Stimulated activated CD4-positive, alpha-beta T cell treated with anti-CD3 and anti-CD28 coated beads, Interleukin-12 subunit alpha, Interleukin-12 subunit beta, amount 100 ng/mL, for 24 hours (primary cell): ENCODE data around the gene TLN1.

ENCODE experiments used
- DNase-seq, 2 experiments: peaks; one replicate each; pipeline ENCODE4 v3.0.0-alpha.2; 2020; ENCODE audit warnings: low read depth in 2 of 2

The TLN1 gene

DNA sequence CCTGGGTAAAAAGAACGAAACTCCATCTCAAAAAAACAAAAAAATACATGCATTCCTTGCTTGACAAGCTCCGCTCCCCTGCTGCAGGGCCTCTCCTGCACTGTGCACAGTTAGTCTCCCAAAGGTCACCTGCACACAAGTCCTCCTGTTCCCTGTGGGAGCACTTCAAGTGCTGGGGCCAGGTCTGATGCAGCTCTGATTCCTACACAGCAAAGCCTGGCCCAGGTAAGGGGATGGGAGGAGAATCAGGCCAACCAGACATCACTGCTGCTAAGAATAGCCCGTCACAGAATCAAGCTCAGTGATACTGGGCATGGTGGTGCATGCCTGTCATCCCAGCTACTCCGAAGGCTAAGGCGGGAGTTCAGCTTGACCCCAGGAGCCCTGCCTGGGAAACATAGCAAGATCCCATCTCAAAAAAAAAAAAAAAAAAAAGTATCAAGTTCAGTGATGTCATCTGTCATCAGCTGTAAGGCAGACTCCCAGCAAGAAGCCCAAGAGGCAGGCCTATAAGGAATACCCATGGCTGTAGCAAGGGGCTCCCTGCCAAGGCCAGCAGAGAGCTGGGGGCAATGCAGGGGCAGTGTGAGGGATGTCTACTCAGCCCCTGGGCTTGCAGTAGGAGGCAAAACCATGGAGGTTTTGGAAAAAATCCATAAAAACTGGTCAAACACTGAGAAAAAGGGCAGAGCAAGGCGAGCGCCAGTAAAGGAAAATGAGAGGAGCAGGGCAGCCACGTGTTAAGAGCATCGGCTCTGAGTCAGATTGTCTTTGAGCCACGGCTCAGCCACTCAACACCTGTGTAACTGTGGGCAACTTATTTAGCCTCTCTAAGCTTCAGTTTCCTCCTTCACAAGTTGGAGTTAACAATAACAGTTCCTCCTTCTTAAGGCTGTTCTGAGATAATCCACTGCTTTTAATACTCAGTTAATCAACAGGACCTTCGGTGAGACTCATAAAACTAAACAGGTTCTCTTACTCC, 45.5 kb downstream of the TLN1 start:
- no peak for DNase-seq

DNA sequence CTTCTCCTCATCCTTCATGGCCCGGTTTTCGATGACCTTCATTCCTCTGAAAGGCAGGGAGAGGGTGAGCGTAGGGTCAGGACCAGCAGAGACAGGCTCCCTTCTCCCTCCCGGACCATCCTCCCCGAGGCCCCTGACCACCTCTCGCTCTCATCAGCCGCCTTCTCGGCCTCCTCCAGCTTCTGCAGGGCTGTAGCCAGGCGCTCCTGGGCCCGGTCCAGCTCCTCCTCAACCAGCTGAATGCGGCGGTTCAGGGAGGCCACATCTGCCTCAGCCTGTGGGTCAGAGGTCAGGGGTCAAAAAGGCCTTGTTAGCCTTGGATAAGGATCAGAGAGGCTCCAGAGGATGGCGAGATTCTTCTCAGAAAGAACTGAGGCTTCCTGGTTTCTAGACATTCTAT, 46.5 kb downstream of the TLN1 start:
- DNase-seq: no peak

DNA sequence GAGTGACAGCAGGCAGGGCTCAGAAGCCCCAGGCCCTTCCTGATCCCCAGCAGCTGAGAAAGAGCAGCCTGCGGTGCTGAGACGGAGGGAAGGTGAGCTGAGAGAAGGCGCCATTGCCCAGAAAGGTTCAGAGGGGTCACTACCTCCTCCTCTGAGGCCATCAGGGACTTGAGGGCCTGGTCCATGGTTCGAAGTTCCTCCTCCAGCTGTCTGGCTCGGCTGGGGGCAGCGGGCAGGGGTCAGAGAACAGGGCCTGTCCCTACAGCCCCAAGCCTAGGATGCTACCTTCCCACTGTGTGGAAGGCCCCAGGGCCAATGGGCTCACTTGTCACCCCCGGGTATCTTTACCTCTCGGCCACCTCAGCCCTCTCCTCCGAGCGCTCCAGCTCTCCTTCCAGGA, 47.1 kb downstream of the TLN1 start:
- DNase-seq: no peak

DNA sequence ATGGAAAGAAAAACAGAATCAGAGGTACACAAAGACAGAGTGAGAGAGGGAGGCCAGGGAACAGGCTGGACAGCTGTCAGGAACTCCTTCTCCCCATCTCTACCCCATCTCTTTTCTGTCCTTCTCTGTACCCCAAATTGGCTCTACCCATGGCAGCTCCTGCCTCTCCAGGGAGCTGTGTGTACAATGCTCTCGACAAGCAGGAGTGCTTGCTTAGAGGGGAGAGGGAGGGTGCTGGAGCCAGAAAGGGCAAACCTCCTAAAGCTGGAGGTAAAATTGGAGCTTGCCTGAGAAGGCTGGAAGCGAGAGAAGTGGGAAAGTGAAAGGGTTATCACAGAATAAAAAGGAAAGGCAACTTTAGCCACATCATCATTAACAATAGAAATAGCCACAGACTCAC, 48.7 kb downstream of the TLN1 start:
- DNase-seq: no peak

DNA sequence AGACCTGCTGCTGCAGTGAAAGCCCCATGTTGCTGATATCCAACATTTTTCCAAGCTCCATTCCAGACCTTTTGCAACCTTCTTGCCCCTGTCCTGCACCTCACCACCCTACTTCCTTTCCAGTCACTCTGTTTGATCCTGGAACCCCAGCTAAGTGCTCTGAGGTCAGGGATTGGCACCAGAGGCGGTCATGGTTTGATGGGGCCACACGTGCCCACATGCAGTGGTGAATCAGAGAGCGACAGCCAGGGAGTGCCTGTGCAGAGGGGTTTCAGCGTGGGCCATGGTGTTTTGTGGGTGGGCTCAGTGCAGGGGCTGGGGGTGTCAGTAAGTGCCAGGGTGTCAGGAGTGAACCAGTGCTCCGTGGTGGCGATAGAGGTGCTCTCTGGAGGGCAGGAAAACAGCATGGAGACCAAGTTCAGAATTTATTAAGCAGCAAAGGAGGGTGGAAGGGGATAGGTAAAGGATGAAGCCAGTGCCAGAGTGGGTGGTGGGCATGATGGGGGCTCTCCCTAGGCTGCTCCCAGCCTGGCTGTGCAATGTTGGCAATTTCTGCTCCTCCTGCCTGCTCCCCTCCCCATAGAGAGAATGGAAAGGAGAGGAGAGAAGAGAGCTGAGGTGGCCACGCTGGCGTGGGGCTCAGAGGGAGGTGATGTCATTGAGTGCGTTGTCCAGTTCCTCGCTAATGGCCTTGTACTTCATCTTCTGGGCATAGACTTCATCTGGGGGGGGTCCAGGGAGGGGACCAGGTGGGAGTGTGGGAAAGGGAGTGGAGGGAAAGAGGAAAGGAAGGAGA, 49.3 kb downstream of the TLN1 start:
- no peak for DNase-seq

DNA sequence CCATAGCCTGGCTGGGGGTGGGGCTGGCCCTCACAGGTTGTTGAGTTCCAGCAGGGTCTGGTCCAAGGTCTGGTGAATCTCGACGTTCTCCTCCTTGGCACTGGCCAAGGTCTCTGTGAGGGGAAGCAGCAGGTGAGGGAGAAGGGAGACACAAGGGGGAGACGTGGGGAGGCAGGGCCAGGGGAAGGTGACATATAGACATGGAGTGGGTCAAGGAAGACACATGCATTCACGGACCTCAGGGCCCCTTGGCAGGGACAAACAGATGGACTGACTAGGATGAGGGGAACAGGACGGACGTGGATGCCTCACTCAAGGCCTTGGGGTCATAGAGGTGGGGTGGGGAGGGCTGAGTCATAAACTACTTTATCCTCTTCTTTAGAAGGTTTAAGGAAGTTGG, 49.9 kb downstream of the TLN1 start:
- DNase-seq: no peak

DNA sequence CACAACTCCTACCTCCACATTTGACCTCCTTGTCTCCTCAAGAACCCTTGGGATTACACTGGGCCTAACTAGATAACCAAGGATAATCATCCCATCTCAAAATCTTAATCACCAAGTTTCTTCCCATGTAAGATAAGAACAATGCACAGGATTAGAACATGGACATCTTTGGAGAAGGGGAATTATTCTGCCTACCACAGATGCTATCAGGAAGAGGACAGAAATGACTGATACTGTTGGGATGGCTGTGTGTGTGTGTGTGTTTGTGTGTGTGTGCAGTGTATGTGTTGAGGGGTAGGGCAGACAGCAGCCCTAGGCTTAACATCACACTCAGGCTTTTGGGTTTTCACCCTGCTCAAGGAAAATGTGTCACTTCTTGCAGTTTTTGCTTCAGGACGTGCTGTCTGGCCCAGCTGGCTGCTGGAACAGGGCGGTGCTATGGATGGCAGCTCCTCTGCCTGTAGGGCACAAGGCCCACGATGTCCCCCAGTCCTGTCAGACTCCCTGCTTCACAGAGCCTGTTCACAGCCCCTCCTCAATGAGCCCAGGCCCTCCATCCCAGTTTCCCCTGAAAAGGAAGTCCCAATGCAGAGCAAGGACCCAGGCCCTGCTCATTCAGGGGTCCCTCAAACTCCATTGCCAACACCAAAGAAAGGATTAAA, 50.5 kb downstream of the TLN1 start:
- DNase-seq: no peak

DNA sequence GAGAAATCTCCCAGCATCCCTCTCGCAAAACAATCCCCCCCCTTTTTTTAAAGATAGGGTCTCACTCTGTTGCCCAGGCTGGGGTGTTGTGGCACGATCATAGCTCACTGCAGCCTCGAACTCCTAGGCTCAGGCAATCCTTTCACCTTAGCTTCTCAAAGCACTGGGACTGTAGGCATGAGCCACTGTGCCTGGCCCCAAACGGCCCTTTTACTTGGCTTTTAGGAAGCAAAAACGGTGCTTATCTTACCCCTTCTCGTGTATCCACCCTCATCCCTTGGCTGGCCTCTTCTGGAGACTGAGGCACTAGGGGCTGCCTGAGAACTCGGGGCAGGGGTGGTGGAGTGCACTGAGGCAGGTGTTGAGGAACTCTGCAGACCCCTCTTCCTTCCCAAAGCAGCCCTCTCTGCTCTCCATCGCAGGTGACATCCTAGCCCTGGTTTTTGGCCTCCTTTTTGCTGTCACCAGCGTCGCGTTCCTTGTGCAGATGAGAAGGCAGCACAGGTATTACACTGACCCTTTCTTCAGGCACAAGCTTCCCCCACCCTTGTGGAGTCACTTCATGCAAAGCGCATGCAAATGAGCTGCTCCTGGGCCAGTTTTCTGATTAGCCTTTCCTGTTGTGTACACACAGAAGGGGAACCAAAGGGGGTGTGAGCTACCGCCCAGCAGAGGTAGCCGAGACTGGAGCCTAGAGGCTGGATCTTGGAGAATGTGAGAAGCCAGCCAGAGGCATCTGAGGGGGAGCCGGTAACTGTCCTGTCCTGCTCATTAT, 51.5 kb downstream of the TLN1 start:
- no peak for DNase-seq

DNA sequence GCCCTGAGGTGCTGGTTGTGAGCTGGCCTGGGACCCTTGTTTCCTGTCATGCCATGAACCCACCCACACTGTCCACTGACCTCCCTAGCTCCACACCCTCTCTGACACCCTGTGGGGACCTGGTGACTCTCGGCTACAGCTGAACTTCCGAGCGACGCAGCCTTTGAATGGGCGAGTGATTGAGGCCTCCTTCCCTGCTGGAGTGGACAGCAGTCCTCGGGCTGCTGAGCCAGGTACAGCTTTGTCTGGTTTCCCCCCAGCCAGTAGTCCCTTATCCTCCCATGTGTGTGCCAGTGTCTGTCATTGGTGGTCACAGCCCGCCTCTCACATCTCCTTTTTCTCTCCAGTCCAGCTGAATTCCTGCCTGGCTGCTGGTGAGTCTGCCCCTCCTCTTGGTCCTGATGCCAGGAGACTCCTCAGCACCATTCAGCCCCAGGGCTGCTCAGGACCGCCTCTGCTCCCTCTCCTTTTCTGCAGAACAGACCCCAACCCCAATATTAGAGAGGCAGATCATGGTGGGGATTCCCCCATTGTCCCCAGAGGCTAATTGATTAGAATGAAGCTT, 52.1 kb downstream of the TLN1 start:
- DNase-seq: no peak

DNA sequence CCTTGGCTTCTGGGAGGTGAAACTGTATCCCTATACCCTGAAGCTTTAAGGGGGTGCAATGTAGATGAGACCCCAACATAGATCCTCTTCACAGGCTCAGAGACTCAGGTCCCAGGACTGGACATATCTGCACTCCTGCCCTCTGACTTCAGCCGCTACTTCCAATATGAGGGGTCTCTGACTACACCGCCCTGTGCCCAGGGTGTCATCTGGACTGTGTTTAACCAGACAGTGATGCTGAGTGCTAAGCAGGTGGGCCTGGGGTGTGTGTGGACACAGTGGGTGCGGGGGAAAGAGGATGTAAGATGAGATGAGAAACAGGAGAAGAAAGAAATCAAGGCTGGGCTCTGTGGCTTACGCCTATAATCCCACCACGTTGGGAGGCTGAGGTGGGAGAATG, 52.9 kb downstream of the TLN1 start:
- DNase-seq: no peak

DNA sequence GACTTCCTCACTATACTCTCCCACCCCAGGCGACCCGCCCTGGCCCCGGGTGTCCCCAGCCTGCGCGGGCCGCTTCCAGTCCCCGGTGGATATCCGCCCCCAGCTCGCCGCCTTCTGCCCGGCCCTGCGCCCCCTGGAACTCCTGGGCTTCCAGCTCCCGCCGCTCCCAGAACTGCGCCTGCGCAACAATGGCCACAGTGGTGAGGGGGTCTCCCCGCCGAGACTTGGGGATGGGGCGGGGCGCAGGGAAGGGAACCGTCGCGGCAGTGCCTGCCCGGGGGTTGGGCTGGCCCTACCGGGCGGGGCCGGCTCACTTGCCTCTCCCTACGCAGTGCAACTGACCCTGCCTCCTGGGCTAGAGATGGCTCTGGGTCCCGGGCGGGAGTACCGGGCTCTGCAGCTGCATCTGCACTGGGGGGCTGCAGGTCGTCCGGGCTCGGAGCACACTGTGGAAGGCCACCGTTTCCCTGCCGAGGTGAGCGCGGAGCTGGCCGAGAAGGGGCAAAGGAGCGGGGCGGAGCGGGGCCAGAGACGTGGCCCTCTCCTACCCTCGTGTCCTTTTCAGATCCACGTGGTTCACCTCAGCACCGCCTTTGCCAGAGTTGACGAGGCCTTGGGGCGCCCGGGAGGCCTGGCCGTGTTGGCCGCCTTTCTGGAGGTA, 56.1 kb downstream of the TLN1 start:
- no peak for DNase-seq

DNA sequence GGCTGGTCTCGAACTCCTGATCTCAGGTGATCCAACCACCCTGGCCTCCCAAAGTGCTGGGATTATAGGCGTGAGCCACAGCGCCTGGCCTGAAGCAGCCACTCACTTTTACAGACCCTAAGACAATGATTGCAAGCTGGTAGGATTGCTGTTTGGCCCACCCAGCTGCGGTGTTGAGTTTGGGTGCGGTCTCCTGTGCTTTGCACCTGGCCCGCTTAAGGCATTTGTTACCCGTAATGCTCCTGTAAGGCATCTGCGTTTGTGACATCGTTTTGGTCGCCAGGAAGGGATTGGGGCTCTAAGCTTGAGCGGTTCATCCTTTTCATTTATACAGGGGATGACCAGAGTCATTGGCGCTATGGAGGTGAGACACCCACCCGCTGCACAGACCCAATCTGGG, 56.8 kb downstream of the TLN1 start:
- no peak for DNase-seq

DNA sequence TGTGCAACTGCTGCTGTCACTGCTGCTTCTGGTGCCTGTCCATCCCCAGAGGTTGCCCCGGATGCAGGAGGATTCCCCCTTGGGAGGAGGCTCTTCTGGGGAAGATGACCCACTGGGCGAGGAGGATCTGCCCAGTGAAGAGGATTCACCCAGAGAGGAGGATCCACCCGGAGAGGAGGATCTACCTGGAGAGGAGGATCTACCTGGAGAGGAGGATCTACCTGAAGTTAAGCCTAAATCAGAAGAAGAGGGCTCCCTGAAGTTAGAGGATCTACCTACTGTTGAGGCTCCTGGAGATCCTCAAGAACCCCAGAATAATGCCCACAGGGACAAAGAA, 58.0 kb downstream of the TLN1 start:
- no peak for DNase-seq

DNA sequence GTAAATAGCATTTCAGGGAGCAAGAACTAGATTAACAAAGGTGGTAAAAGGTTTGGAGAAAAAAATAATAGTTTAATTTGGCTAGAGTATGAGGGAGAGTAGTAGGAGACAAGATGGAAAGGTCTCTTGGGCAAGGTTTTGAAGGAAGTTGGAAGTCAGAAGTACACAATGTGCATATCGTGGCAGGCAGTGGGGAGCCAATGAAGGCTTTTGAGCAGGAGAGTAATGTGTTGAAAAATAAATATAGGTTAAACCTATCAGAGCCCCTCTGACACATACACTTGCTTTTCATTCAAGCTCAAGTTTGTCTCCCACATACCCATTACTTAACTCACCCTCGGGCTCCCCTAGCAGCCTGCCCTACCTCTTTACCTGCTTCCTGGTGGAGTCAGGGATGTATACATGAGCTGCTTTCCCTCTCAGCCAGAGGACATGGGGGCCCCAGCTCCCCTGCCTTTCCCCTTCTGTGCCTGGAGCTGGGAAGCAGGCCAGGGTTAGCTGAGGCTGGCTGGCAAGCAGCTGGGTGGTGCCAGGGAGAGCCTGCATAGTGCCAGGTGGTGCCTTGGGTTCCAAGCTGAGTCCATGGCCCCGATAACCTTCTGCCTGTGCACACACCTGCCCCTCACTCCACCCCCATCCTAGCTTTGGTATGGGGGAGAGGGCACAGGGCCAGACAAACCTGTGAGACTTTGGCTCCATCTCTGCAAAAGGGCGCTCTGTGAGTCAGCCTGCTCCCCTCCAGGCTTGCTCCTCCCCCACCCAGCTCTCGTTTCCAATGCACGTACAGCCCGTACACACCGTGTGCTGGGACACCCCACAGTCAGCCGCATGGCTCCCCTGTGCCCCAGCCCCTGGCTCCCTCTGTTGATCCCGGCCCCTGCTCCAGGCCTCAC, 58.6 kb downstream of the TLN1 start, which contains the start of gene CA9:
Gene CA9 (plus strand): TSS at position 797 of the 893 bp plus-strand sequence. CDS start 32 bp downstream, at position 829.
- no peak for DNase-seq

DNA sequence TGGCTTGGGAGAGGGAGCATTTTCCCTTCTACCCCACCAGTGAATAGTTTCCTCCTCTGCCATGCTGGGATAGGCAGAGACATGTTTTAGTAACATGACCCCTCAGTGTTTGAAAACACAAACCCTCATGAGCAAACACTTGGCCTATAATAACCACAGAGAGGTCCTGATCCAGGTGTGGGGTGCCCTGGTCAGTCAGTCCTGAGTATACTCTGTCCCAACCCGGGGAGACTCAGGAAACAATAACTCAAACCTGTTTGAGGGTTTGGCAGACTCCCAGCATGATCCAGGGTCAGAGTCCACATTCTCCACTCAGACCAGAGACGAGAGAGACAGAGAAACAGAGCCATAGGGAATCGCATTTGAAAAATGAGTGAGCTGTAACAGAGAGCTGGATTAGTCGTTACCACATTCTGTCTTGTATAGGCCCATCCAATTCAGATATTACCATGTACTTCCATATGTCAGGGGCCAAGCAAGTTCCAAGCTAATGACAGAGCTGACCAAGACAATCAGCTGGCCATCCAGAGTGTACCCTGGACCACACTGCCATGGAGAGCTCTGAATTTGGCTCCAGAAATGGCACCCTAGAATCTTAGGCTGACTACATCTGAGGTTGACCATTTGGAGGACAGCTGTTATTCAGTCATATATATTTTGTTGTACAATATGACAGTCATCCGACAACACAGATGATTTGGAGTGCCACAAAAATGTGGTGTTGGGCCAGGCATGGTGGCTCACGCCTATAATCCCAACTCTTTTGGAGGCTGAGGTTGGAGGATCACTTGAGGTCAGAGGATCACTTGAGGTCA, 62.5 kb downstream of the TLN1 start:
- DNase-seq: no peak

DNA sequence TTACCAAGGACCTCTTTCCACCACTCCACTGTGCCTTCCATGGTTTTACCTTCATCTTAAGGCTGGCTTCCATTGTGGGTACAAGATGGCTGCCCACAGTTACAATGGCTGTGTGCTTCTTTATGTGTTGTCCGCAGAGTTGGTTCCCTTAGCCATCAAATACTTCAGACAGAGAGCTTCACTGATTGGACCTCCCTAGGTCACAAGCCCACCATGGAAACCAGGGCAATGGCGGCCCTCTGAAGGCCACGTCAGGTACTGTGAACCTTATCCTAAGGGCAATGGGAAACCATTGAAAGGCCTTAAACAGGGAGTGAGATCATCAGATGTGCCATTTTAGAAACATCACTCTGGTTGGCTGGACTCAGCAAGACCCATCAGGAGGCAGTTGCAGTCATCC, 64.1 kb downstream of the TLN1 start:
- DNase-seq: no peak

DNA sequence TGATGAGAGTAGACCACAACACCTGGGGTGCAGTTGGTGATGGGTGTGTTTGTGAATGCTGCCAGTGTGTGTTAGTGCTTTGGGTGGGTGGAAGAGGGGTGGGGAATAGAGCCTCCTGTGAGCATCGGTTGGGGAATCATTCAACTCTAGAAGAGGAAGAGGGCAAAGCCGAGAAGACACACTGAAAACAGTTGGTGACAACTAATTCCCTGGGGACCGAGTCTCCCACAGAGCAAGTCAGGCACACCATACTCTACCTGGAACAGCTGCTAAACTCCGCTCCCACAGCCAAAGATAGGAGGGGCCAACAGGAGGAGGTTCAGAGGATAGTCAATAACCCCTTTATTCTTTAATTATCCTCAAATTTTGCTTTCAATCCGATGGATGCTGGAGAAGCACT, 65.4 kb downstream of the TLN1 start:
- no peak for DNase-seq

DNA sequence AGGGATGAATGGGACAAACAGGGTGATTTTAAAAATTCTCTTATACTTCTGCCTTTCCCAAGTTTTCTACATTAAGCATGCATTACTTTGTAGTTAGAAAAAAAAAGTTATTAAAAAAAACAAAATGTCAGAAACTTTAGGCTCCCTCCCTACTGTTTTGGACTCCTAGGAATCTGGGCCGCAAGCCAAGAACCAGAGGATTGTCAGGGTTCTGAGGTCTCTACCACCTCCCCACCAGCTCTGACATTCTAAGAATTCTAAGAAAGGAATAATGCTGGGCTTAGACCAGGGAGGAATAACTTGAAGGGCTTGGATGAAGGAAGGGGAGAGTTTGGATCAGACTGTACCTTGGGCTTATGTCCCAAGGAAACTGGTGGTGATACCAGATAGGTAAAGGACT, 66.0 kb downstream of the TLN1 start:
- DNase-seq: no peak

DNA sequence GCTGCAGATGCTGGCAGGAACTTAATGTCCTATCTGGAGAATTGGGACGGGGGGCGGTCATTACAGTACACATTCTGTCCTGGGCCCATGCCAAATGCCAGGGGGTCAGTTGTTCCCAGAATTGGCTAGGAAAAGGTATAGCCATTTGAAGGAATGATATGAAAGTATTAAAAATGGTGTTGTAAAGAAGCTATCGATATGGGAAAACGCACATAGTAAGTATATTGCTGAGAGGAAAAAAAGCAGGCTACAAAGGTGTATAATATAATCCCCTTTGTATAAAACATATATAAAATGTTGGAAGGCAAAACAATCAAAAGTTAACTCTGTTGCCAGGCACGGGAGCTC, 66.5 kb downstream of the TLN1 start:
- DNase-seq: no peak
